Hematopoietic multipotent progenitor cell (in vitro differentiated cells): ENCODE data around the gene GPR61. TPM values are rescaled to one million over a fixed set of nuclear protein-coding genes. Genes with fewer than 3 reads are reported as not detected.

Source experiments
- DNase-seq, 3 donors: peaks; one replicate each; pipeline ENCODE4 v3.0.0-alpha.2; 2011 to 2015; ENCODE audit warnings: low read depth in 2 of 3, low spot score in 2 of 3
- small RNA-seq: library from RNA; depleted of rRNA; stranded (forward); fragments of <200 nt; gene quantifications from one replicate; pipeline ENCODE3, GENCODE V24; 2012
- total RNA-seq: library from RNA; depleted of rRNA; stranded (reverse); fragments of >200 nt; gene quantifications from one replicate; pipeline ENCODE4 v1.2.3, GENCODE V29; 2012

GPR61 gene
- total RNA-seq, 1 donor, result 0.27 TPM

GRCh38 chr1:109564194-109564878 is 24.7 kb downstream of the GPR61 start:
- DNase-seq, result no peak

- DNase-seq, result no peak
Observed at GRCh38 chr1:109565241-109565640, 25.6 kb downstream of the GPR61 start.

- no peak for DNase-seq
Observed at GRCh38 chr1:109566982-109567381, 27.3 kb downstream of the GPR61 start.

DNA sequence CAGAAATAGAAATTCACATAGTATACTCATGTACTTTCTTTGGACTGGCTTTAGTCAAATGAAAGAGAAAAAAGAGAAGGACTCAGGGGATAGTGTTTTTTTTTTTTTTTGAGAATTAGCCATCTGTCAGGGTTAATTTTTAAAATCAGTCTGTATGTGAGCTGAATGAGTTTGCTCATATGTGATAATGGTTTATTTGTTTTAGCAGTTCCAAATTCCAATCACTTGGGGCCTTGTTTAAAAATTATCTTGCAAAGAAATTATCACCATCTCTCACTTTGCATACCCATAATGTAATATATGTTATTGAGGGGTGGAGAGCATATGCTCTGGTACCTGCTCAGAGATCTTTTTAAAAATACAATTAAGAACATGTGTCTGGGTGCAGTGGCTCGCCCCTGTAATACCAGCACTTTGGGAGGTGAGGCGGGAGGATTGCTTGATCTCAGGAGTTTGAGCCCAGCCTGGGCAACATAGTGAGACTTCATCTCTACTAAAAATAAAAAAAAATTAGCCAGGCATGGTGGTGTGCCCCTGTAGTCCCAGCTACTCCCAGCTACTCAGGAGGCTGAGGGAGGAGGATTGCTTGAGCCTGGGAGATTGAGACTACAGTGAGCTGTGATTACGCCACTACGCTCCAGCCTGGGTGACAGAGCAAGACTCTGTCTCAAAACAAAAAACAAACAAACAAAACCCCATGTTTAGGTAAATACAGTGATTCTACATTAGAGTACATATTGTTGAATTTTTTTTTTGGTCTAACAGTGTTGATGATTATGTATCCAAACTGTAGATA is 28.4 kb downstream of the GPR61 start:
- DNase-seq, result no peak

GRCh38 chr1:109569323-109569722 is 29.7 kb downstream of the GPR61 start:
- no peak for DNase-seq

GRCh38 chr1:109570414-109570813 is 30.7 kb downstream of the GPR61 start:
- DNase-seq, result no peak

DNA sequence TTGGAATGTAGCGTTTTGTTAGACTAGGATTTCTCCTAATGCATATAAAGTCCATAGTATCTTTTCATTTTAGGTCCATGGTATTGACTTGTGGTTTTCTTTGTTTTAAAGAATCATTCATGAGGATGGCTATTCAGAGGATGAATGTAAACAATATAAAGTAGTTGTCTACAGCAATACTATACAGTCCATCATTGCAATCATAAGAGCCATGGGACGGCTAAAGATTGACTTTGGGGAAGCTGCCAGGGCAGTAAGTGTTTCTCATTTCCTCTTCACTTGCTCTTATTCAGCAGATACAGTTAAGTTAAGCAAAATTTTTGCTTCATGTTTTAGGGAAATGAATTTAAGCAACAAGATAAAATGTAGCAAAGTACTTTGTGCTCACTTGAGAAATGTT is 34.1 kb downstream of the GPR61 start:
- DNase-seq, result peak in 2 of 3 donors; percentile 15 to 60

DNA sequence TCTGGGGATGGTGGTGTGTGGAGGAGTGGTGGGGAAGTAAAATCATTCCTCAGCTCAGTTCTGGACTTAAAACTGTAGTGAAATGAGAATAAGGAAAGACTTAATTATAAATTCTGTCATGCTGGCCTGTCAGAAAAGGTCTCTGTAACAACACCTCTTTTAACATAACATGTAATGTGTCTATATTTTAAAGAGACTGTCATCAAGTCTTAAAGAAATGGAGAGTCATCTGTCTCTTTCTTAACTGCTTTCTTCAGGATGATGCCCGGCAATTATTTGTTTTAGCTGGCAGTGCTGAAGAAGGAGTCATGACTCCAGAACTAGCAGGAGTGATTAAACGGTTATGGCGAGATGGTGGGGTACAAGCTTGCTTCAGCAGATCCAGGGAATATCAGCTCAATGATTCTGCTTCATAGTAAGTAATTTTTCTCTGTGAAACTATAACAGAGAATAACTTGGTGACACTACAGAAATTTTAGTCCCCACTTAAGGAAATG is 39.3 kb downstream of the GPR61 start:
- no peak for DNase-seq

GRCh38 chr1:109579491-109579890 is 39.8 kb downstream of the GPR61 start:
- DNase-seq, result no peak

- no peak for DNase-seq
Observed at GRCh38 chr1:109582021-109582420, 42.3 kb downstream of the GPR61 start.

GRCh38 chr1:109584766-109585165 is 45.1 kb downstream of the GPR61 start:
- no peak for DNase-seq

DNA sequence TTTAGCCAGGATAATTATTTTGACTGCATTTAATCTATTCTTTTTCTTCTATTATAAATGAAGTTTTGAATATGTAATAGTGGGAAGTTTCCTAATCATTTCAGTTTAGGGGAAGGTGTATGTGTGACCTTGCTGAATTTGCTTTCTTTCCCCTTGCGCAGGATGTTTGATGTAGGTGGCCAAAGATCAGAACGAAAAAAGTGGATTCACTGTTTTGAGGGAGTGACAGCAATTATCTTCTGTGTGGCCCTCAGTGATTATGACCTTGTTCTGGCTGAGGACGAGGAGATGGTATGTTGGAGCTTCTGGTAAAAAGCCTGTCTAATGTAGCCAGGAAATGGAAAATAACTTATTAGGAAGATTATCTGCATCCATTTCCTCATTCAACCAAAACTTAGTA is 46.4 kb downstream of the GPR61 start:
- no peak for DNase-seq

GRCh38 chr1:109589177-109589576 is 49.5 kb downstream of the GPR61 start:
- no peak for DNase-seq

DNA sequence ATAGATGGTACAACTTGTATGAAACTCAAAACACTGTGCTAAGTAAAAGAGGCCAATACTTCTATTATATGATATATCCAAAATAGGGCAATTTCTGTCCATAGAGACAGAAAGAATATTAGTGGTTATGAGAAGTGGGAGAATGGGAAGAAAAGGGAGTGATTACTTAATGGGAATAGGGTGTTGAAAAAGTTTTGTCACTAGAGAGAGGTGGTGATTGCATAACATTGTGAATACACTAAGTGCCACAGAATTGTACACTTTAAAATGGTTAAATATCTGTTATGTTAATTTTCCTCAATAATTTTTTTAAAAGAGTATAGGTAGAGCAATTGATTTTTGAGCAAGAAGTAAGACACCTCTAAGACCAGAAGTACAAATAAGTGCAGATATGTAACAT is 50.0 kb downstream of the GPR61 start:
- DNase-seq, result no peak

DNA sequence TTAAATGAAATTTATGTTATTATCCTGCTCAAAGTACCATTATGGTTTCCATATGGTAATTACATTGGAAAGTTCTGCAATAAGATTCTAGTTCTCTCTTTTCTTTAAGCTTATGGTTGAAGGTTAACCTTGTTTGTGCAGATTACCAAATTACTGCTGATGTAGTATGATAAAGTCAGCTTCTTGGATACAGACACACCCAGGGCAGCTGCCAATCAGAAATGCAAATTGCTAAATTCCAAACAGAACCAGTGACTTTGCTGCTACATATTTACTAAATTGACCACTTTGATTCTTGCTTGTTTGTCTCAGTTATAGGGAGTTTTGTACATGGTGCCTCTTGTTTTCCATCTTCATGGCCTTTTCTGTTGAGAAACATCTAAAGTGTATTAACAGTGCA is 53.2 kb downstream of the GPR61 start:
- no peak for DNase-seq

DNA sequence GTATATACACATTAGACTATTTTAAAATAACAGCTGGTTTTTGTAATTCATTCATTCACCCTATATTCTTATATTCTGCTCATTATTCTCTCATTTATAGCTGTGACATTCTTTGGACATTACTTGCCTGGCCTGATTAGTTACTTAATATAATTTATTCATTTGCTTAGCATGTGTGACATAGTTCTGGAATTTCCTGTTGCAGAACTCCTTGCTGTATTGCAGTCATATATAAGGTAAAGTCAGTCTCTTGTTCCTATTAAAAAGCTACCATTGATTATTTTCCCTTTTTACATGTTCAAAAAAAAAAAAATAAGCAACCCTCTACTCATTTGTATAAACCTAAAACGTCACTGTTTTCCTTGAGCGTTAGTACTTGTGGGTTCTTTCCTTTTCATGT is 55.9 kb downstream of the GPR61 start:
- DNase-seq, result no peak

Small RNA genes within 50 kb of the gene (small RNA-seq; reads per million reads assigned to genes)
- gene RNU6V, result 13.0 reads per million, percentile 93 among the genes with 10 or more reads in this experiment

Other genes with a start within 250 kb of the GPR61 start
- not detected for gene MYBPHL, start 232.9 kb upstream of the GPR61 start, total RNA-seq
- 7.0 TPM for gene SORT1, start 142.0 kb upstream of the GPR61 start, total RNA-seq
- gene PSMA5, start 113.4 kb upstream of the GPR61 start, total RNA-seq, result 30.7 TPM
- gene SYPL2, start 73.3 kb upstream of the GPR61 start, total RNA-seq, result not detected
- gene ATXN7L2, start 56.0 kb upstream of the GPR61 start, total RNA-seq, result 5.7 TPM
- gene CYB561D1, start 45.8 kb upstream of the GPR61 start, total RNA-seq, result 9.4 TPM
- gene AMIGO1, start 30.1 kb upstream of the GPR61 start, total RNA-seq, result 1.1 TPM
- 7.3 TPM for gene GNAI3, start 8.7 kb downstream of the GPR61 start, total RNA-seq
- 0.27 TPM for gene GNAT2, start 79.7 kb downstream of the GPR61 start, total RNA-seq
- 259 TPM for gene AMPD2, start 80.0 kb downstream of the GPR61 start, total RNA-seq
- 12.1 TPM for gene GSTM4, start 116.2 kb downstream of the GPR61 start, total RNA-seq
- 20.7 TPM for gene GSTM2, start 128.2 kb downstream of the GPR61 start, total RNA-seq
- gene GSTM1, start 147.9 kb downstream of the GPR61 start, total RNA-seq, result not detected
- gene GSTM5, start 172.4 kb downstream of the GPR61 start, total RNA-seq, result 0.27 TPM
- gene GSTM3, start 201.2 kb downstream of the GPR61 start, total RNA-seq, result 13.5 TPM
- not detected for gene EPS8L3, start 224.1 kb downstream of the GPR61 start, total RNA-seq